Pulmonary artery endothelial cell (primary cell): ENCODE data around the gene PCBP1. TPM values are rescaled to one million over a fixed set of nuclear protein-coding genes. Genes with fewer than 3 reads are reported as not detected.
"Not testable (repeated sequence)": the region's sequence is repeated elsewhere in the genome, so short reads cannot be mapped to it uniquely, and the experiment has no call there.

Source experiments
- DNase-seq: peaks from one replicate; pipeline ENCODE4 v3.0.0-alpha.2; 2011; ENCODE audit warnings: low read depth, low spot score
- total RNA-seq: library from RNA; depleted of rRNA; stranded (reverse); fragments of >200 nt; gene quantifications from 2 replicates; pipeline ENCODE4 v1.2.3, GENCODE V29; 2014

The PCBP1 gene
- total RNA-seq, 1 donor from 2014 or later: 47.0 TPM

GRCh38 chr2:70095720-70096670, 8.7 kb downstream of the PCBP1 start:
- DNase-seq: no peak

- DNase-seq: no peak
Measured at GRCh38 chr2:70098032-70098431, 10.8 kb downstream of the PCBP1 start.

DNA sequence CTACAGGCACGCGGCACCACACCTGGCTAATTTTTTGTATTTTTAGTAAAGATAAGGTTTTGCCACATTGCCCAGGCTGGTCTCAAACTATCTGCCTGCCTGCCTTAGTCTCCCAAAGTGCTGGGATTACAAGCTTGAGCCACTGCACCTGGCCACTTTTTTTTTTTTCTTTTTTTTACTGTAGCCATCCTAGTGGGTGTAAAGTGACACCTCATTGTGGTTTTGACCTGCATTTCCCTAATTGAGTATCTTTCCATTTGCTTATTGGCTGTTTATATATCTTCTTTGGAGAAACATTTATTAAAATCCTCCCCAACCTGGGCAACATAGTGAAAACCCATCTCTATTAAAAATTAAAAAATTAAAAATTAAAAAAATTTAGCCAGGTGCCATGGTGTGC, 12.0 kb downstream of the PCBP1 start:
- DNase-seq: no peak

GRCh38 chr2:70101174-70101573, 13.9 kb downstream of the PCBP1 start:
- no peak for DNase-seq

GRCh38 chr2:70101686-70102085, 14.4 kb downstream of the PCBP1 start:
- not testable (repeated sequence) for DNase-seq

DNA sequence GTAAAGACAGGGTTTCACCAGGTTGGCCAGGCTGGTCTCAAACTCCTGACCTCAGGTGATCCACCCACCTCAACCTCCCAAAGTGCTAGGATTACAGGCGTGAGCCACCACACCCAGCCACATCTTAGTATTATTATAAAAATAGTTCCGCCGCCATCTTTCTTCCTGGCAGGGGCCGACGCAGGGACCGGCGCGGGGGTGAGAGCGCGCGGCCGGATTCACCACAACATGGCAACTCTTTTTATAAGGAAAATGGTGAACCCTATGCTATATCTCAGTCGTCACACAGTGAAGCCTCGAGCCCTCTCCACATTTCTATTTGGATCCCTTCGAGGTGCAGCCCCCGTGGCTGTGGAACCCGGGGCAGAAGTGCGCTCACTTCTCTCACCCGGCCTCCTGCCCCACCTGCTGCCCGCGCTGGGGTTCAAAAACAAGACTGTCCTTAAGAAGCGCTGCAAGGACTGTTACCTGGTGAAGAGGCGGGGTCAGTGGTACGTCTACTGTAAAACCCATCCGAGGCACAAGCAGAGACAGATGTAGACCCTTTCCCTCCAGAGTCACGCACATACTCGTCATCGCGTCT, 15.1 kb downstream of the PCBP1 start:
- DNase-seq: not testable (repeated sequence)

- DNase-seq: no peak
Measured at GRCh38 chr2:70103531-70104061, 16.3 kb downstream of the PCBP1 start.

DNA sequence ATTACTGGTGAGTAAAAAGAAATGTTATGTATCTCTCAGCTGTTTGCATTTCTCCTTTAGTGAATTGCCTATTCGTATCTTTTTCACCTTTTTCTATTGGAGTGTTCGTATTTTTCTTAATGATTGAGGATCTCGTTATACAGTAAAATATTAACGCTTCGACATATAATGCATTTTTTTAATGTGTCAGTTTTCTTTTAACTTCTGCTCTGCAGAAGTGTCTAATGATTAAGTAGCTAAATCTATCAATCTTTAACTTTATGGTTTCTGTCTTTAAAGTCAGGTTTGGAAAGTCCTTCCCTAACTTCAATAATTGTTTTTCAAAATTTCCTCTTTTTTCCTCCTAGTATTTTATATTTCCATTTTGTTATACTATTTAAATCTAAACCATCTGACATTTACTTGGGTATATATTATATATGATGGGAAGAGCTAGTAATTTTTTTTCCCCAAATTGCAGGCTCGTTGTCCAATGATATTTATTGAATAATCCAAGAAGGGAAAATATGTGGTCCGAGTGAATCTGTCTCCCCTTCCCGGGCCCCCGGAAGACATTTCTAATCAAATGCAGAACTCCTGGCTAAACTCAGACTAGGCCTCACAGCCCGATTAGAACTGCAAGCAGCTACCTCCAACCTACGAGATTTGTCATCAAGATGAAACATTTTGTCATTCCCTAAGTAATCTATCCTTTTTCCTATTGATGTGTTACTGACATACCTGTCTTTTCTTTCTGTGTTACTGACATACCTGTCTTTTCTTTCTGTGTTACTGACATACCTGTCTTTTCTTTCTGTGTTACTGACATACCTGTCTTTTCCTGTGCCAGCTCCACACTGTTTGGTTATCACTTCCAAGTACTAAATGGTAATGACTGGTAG, 17.2 kb downstream of the PCBP1 start:
- no peak for DNase-seq

- not testable (repeated sequence) for DNase-seq
Measured at GRCh38 chr2:70106138-70106537, 18.9 kb downstream of the PCBP1 start.

DNA sequence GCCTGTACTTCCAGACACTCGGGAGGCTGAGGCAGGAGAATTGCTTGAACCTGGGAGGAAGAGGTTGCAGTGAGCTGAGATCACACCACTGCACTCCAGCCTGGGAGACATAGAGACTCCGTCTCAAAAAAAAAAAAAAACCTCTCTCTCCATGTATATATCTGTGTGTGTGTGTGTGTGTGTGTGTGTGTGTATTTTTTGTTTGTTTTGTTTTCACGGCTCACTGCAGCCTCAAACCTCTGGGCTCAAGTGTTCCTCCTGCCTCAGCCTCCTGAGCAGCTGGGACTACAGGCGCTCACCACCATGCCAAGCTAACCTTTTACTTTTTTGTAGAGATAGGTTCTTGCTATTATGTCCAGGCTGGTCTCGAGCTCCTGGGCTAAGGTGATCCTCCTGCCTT, 23.1 kb downstream of the PCBP1 start:
- not testable (repeated sequence) for DNase-seq

- DNase-seq: no peak
Measured at GRCh38 chr2:70111752-70112591, 24.7 kb downstream of the PCBP1 start.

DNA sequence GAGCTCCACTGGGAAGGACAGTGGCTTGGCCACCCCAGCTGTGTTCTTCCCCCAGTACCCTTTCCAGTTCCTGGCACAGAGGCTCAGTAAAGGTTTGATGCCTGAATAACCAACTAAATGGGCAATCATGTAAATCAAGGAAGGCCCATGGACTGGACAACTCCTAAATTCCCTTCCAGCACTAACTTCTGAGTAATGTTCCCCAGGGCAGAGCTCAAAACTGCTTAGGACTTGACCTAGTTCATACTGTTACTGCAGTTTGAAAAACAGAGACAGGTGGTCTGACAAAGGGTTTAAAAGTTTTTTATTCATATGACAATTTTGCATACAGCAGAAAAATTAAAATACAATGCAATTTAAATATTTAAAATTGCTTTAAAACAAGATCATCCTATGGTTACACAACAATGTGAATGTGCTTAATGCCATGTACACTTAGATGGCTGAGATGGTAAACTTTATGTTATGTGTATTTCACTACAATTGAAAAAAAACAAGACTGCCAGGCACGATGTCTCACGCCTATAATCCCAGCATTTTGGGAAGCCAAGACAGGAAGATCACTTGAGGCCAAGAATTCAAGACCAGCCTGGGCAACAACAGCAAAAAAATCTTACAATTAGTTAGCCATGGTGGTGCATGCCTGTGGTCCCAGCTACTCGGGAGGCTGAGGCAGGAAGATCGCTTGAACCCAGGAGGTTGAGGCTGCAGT, 26.2 kb downstream of the PCBP1 start:
- no peak for DNase-seq

DNA sequence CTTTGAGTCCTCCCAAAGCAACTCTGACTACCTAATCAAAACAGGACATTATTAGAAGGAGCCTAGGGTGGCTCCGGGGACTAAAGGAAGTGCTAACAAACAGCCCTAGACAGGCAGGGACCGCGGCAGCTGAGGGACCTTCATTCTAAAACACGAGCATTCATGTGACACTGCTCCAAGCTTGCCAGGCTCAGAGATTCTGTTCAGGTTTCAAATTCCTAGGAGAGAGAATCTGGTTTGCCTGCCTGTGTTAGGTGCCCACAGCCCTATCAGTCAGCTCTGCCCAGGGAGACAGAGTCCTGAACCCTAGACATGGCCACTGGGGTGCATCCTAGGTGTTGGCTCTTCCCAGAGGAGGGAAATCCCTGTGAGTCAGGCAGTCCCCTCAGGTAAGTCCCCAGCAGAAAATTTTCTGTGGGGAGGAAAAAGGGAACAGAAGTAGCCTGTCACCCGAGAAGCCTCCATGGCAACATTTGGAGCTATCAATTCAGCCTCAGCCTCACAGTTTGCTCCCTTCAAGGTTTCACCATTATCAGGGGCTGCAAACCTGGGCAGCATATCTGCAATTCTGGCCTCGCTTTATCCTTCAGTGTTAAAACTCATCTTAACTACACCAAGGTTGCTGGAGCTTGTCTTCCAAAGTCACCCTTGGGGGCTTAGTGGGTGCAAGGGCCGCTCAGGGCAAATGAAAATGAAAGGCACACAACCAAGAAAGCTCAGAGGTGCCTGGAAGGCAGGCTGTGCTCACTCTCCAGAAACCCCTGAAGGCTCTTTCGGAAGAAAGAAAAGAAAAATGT, 28.6 kb downstream of the PCBP1 start:
- DNase-seq: no peak

DNA sequence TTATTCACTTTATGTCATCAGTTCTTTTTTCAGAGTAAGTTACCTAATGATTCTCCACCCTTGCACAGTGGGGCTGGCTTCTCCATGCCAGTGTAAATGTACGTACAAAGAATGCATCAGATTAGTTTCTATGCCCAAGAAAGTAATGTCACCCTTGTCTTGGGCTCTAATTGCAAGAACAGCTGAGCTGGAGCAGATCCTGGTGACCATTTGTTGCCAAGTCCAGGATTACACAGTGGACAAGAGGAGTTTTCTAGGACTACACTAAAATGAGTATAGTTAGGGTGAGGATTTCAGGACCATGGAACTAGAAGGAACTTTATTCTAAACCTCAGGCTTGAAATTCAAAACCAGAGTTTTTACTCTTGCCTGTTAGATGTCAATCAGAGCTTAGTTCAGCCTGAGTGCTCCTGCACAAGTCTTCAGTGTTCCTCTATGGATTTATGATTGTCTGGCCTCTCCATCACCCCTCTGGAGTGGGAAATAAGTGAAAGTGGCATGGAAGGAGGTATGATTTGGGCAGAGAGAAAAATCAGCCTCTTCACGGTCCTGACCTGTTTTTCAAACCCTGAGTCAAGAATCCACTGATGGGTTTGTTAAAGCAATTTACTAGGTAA, 29.8 kb downstream of the PCBP1 start:
- no peak for DNase-seq

GRCh38 chr2:70118798-70119454, 31.6 kb downstream of the PCBP1 start:
- DNase-seq: no peak

DNA sequence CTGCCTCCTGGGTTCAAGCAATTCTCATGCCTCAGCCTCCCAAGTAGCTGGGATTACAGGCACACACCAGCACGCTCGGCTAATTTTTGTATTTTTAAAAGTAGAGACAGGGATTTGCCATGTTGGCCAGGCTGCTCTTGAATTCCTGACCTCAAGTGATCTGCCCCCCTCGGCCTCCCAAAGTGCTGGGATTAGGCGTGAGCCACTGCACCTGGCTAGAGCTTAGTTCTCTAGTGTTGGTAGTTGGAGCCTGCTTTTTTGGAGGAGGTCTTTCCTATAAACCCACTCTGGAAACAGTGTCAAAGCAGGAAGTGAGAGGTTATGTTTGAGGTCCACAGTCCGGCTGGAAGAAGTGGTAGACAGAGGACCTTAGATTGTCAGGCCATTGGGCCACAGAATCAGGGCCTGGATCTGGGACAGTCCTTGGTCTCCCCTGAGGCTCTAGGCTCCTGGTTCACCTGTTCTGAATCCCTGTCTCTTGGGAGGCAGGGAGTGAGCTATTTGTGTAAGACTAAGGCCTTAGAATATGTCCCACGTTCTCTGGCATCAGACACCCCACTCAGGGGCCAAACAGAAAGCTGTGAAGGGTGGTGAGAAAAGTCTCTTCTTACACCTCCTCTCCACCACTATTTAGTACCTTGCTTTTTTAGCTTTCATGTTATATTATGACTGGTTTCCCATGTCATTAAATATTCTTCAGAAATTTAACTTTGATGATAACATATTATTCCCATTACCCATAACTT, 34.5 kb downstream of the PCBP1 start:
- DNase-seq: no peak

- DNase-seq: no peak
Measured at GRCh38 chr2:70122470-70122869, 35.2 kb downstream of the PCBP1 start.
